H1 (cell line): ENCODE data around the gene SMG7. TPM values are rescaled to one million over a fixed set of nuclear protein-coding genes. Genes with fewer than 3 reads are reported as not detected.

Source experiments
- CTCF ChIA-PET: fragments of 300-600 bp; sonication (Branson Sonifier 250); formaldehyde crosslinking; loops from one replicate; lab custom pipeline; 2021; ENCODE audit not compliant: partially characterized antibody; lab: Charles Lee
- POLR2A ChIA-PET: fragments of 300-600 bp; sonication (Branson Sonifier 250); formaldehyde crosslinking; loops from one replicate; lab custom pipeline; 2021; ENCODE audit warnings: inconsistent platforms; ENCODE audit not compliant: partially characterized antibody; lab: Charles Lee
- DNase-seq, 2 experiments: peaks; one replicate each; pipeline versions ENCODE4 v3.0.0 to v3.0.0-alpha.2; 2010 to 2022; ENCODE audit warnings: low spot score in 2 of 2, low read depth in 1 of 2, mixed read lengths in 1 of 2
- FAIRE-seq: peaks from 2 replicates; lab custom pipeline; 2011; peaks lifted over from hg19 to GRCh38; lab: Jason Lieb, UNC
- H2AFZ ChIP-seq: 2 replicates; pipeline ENCODE4 v1.8.1; 2012; ENCODE audit warnings: low read length, inconsistent platforms
- H2AK5ac ChIP-seq: 2 replicates; pipeline ENCODE4 v1.6.1; 2013; ENCODE audit warnings: low read depth, low read length
- H2BK120ac ChIP-seq: replicated peaks from 2 replicates; pipeline ENCODE3; 2013; ENCODE audit warnings: low read depth, low read length, inconsistent platforms
- H2BK12ac ChIP-seq: 2 replicates; pipeline ENCODE4 v1.6.1; 2013; ENCODE audit warnings: low read depth, low read length
- H2BK15ac ChIP-seq: 2 replicates; pipeline ENCODE4 v1.6.1; 2013; ENCODE audit warnings: low read length
- H2BK20ac ChIP-seq: 2 replicates; pipeline ENCODE4 v1.6.1; 2013; ENCODE audit warnings: low read length
- H2BK5ac ChIP-seq: 2 replicates; pipeline ENCODE4 v1.6.1; 2013; ENCODE audit warnings: low read depth, low read length
- H3K14ac ChIP-seq: 2 replicates; pipeline ENCODE4 v1.6.1; 2013; ENCODE audit warnings: inconsistent platforms; ENCODE audit not compliant: insufficient read length
- H3K18ac ChIP-seq: 2 replicates; pipeline ENCODE4 v1.6.1; 2013; ENCODE audit warnings: low read length; ENCODE audit errors: extremely low read depth
- H3K23ac ChIP-seq: 2 replicates; pipeline ENCODE4 v1.6.1; 2013; ENCODE audit warnings: inconsistent platforms; ENCODE audit not compliant: insufficient read length
- H3K23me2 ChIP-seq: 2 replicates; pipeline ENCODE4 v1.6.1; 2013; ENCODE audit warnings: low read depth, low read length
- H3K27ac ChIP-seq: 2 replicates; pipeline ENCODE4 v1.6.1; 2011; ENCODE audit warnings: low read depth, low read length, inconsistent platforms
- H3K27me3 ChIP-seq, 4 experiments: replicated peaks in 1 of 4; 1 replicate in 1 of 4; 2 replicates in 3 of 4; pipeline versions ENCODE4 v1.6.1 to v1.8.1; 2011 to 2013; ENCODE audit warnings: low read length in 3 of 4, mild to moderate bottlenecking in 3 of 4, inconsistent platforms in 2 of 4, mixed read lengths in 2 of 4, moderate library complexity in 1 of 4; ENCODE audit not compliant: control insufficient read depth in 3 of 4, insufficient read depth in 3 of 4; ENCODE audit errors: extremely low read depth in 1 of 4
- H3K36me3 ChIP-seq, 4 experiments: 2 replicates each; pipeline versions ENCODE4 v1.6.1 to v1.8.1; 2011 to 2013; ENCODE audit warnings: mild to moderate bottlenecking in 4 of 4, low read length in 3 of 4, moderate library complexity in 2 of 4, control low read depth in 1 of 4, inconsistent platforms in 1 of 4; ENCODE audit not compliant: insufficient read depth in 4 of 4, control insufficient read depth in 2 of 4
- H3K4ac ChIP-seq: replicated peaks from 2 replicates; pipeline ENCODE3; 2013; ENCODE audit warnings: low read length, low read depth, mixed read lengths, inconsistent platforms; ENCODE audit not compliant: insufficient read length
- H3K4me1 ChIP-seq, 4 experiments: replicated peaks in 1 of 4; 1 replicate in 1 of 4; 2 replicates in 3 of 4; pipeline versions ENCODE4 v1.6.1 to v1.8.1; 2011 to 2013; ENCODE audit warnings: low read length in 3 of 4, inconsistent platforms in 2 of 4, mixed read lengths in 1 of 4; ENCODE audit not compliant: insufficient read depth in 4 of 4, control insufficient read depth in 3 of 4
- H3K4me2 ChIP-seq, 2 experiments: 2 replicates each; pipeline versions ENCODE4 v1.6.1 to v1.8.1; 2011 to 2013; ENCODE audit warnings: low read depth in 2 of 2, low read length in 2 of 2, control low read depth in 1 of 2, inconsistent platforms in 1 of 2, mild to moderate bottlenecking in 1 of 2; ENCODE audit not compliant: insufficient read depth in 1 of 2
- H3K4me3 ChIP-seq, 4 experiments: fragments of 200-600, 300-600 bp in 1 of 4; sonication (generic), shearing (Covaris generic), sonication (Bioruptor Twin) in 1 of 4; 2 replicates each; pipeline versions ENCODE4 v1.5.1 to v1.8.1; 2011 to 2016; ENCODE audit warnings: low read length in 4 of 4, low read depth in 3 of 4, control low read depth in 2 of 4, inconsistent platforms in 2 of 4, mild to moderate bottlenecking in 2 of 4, mixed read lengths in 1 of 4, moderate library complexity in 1 of 4; ENCODE audit not compliant: insufficient read depth in 2 of 4; ENCODE audit errors: extremely low read depth in 1 of 4
- H3K56ac ChIP-seq: replicated peaks from 2 replicates; pipeline ENCODE3; 2013; ENCODE audit warnings: low read depth, mild to moderate bottlenecking, mixed read lengths, low read length, inconsistent platforms; ENCODE audit not compliant: insufficient read length
- H3K79me1 ChIP-seq: 2 replicates; pipeline ENCODE4 v1.6.1; 2013; ENCODE audit warnings: low read depth, low read length, control low read depth
- H3K79me2 ChIP-seq, 2 experiments: 2 replicates each; pipeline versions ENCODE4 v1.6.1 to v1.8.1; 2012 to 2013; ENCODE audit warnings: low read length in 2 of 2, mild to moderate bottlenecking in 2 of 2, inconsistent platforms in 1 of 2; ENCODE audit not compliant: insufficient read depth in 2 of 2, control insufficient read depth in 1 of 2
- H3K9ac ChIP-seq, 4 experiments: replicated peaks in 1 of 4; 1 replicate in 1 of 4; 2 replicates in 3 of 4; pipeline versions ENCODE4 v1.6.1 to v1.8.1; 2011 to 2013; ENCODE audit warnings: low read depth in 3 of 4, low read length in 3 of 4, control low read depth in 2 of 4, mild to moderate bottlenecking in 2 of 4, moderate library complexity in 2 of 4, inconsistent platforms in 1 of 4; ENCODE audit errors: extremely low read depth in 1 of 4
- H3K9me3 ChIP-seq, 2 experiments: 2 replicates each; pipeline versions ENCODE4 v1.6.1 to v1.8.1; 2012 to 2013; ENCODE audit warnings: mild to moderate bottlenecking in 2 of 2, moderate library complexity in 2 of 2, control low read depth in 1 of 2, inconsistent platforms in 1 of 2, low read depth in 1 of 2, low read length in 1 of 2, mixed read lengths in 1 of 2; ENCODE audit not compliant: insufficient read depth in 2 of 2
- H4K20me1 ChIP-seq, 2 experiments: replicated peaks in 1 of 2; 2 replicates each; pipeline versions ENCODE3 to v1.8.1; 2011 to 2013; ENCODE audit warnings: inconsistent platforms in 2 of 2, low read length in 2 of 2, mild to moderate bottlenecking in 1 of 2; ENCODE audit not compliant: insufficient read depth in 2 of 2, control insufficient read depth in 1 of 2
- H4K5ac ChIP-seq: 2 replicates; pipeline ENCODE4 v1.6.1; 2013; ENCODE audit warnings: low read length, low read depth, mixed read lengths, inconsistent platforms; ENCODE audit not compliant: insufficient read length
- H4K8ac ChIP-seq: 2 replicates; pipeline ENCODE4 v1.8.0; 2013; ENCODE audit warnings: mild to moderate bottlenecking, moderate library complexity, low read length, inconsistent platforms; ENCODE audit not compliant: insufficient read depth; ENCODE audit errors: extremely low read depth
- H4K91ac ChIP-seq: replicated peaks from 2 replicates; pipeline ENCODE3; 2013; ENCODE audit warnings: low read length, mixed read lengths, inconsistent platforms; ENCODE audit not compliant: insufficient read length
- BCL11A ChIP-seq, 2 experiments: IDR thresholded peaks; one replicate each; pipeline ENCODE4 v1.6.1; 2011; ENCODE audit warnings: low read depth in 2 of 2, low read length in 2 of 2, mild to moderate bottlenecking in 2 of 2
- CBX5 ChIP-seq: fragments of 300-800, 300-1000 bp; sonication (generic); IDR thresholded peaks from 2 replicates; pipeline ENCODE4 v1.7.1; 2016; ENCODE audit warnings: antibody characterized with exemption, low read length, low read depth
- HDAC2 ChIP-seq, 2 experiments: fragments of 300-600 bp in 1 of 2; sonication (generic) in 1 of 2; IDR thresholded peaks; 2 replicates each; pipeline ENCODE4 v1.6.1; 2011 to 2012; ENCODE audit warnings: low read depth in 2 of 2, low read length in 2 of 2, mild to moderate bottlenecking in 2 of 2, moderate library complexity in 2 of 2, borderline replicate concordance in 1 of 2, inconsistent platforms in 1 of 2
- KDM4A ChIP-seq: IDR thresholded peaks from one replicate; pipeline ENCODE4 v1.7.1; 2012; ENCODE audit warnings: low read depth, mild to moderate bottlenecking, moderate library complexity, low read length, inconsistent platforms; ENCODE audit not compliant: severe bottlenecking
- NANOG ChIP-seq: IDR thresholded peaks from 2 replicates; pipeline ENCODE4 v1.6.1; 2011; ENCODE audit warnings: low read length, low read depth, mild to moderate bottlenecking, inconsistent platforms; ENCODE audit not compliant: insufficient read depth, poor library complexity, severe bottlenecking
- RNF2 ChIP-seq: fragments of 200-900, 300-1000 bp; sonication (generic); IDR thresholded peaks from 2 replicates; pipeline ENCODE4 v1.7.1; 2016; ENCODE audit warnings: borderline replicate concordance, low read depth, mild to moderate bottlenecking, antibody characterized with exemption, low read length; ENCODE audit not compliant: poor library complexity, severe bottlenecking; ENCODE audit errors: missing control alignments
- TAF1 ChIP-seq: IDR thresholded peaks from 2 replicates; pipeline ENCODE4 v1.6.1; 2011; ENCODE audit warnings: mild to moderate bottlenecking, low read depth, low read length
- TAF7 ChIP-seq: optimal IDR thresholded peaks from 2 replicates; pipeline ENCODE3; 2011; ENCODE audit warnings: low read depth, mild to moderate bottlenecking, inconsistent platforms, low read length, moderate library complexity, borderline replicate concordance
- YY1 ChIP-seq: IDR thresholded peaks from 2 replicates; pipeline ENCODE4 v1.6.1; 2011; ENCODE audit warnings: low read depth, mild to moderate bottlenecking, low read length
- WGBS, 2 experiments: shearing (Covaris generic) in 1 of 2; methylation state at CpG; one replicate each; pipeline versions ENCODE4 v1.1.6 to v1.1.7; 2013 to 2015; ENCODE audit warnings: low lambda C conversion rate in 2 of 2, mixed read lengths in 2 of 2, inconsistent platforms in 1 of 2, low coverage in 1 of 2, missing lambda C conversion rate in 1 of 2; ENCODE audit not compliant: insufficient replicate concordance in 2 of 2, insufficient coverage in 1 of 2, insufficient read length in 1 of 2; ENCODE audit errors: extremely low coverage in 1 of 2, missing lambda C conversion rate in 1 of 2; 5-methylcytosine and 5-hydroxymethylcytosine counted together
- polyA plus RNA-seq, 7 experiments: library from polyadenylated mRNA; depleted of rRNA in 3 of 7; stranded (reverse) in 5 of 7; unstranded in 2 of 7; fragments of >200 nt in 5 of 7; fragments of 200-250 nt in 2 of 7; gene quantifications; 1 replicate in 5 of 7; 2 replicates in 1 of 7; 4 replicates in 1 of 7; pipeline versions ENCODE4 v1.2.1 to v1.2.3, GENCODE V29; 2011 to 2013; ENCODE audit warnings: missing spikeins in 2 of 7, mixed read lengths in 2 of 7
- total RNA-seq: library from RNA; stranded (reverse); fragmentation: NEBNext Ultra II Directional; extraction: Animal tissue kit (Norgen Biotek cat#: 25700); gene quantifications from 2 replicates; pipeline ENCODE4 v1.2.1, GENCODE V29; 2021
- TF ChIP-seq, protein P1 (sequence below): IDR thresholded peaks from 2 replicates; pipeline ENCODE4 v1.6.1; 2011; ENCODE audit warnings: low read depth, mild to moderate bottlenecking, low read length; ENCODE audit not compliant: insufficient read depth

SMG7 gene
- total and polyA plus RNA-seq, 2 of the 8 experiments (the other 6 are each of a cell fraction or from before 2014, with no cell fraction given) = 39.3 to 65.6 TPM

- H2BK120ac ChIP-seq = no peak overlapping the region
- peaks cover 0 to 3% (median 0%) of the 10 kb centered on the region in 4 experiments; a peak in 2 of 7 replicates for H3K4me1 ChIP-seq
- no peaks in the 10 kb centered on the region for H3K27me3 ChIP-seq
- peaks cover 4 to 6% of the 10 kb centered on the region in 2 experiments for H4K20me1 ChIP-seq
- no peaks in the 10 kb centered on the region; the same call in 1 of the 2 replicates for H3K79me1 ChIP-seq
- ChIA-PET CTCF (interaction anchor here (0.7 to 1.1 kb wide), 3 partner anchors 17 to 226 kb away, joined by 3 read pairs; no protein-coding TSS in a partner anchor), POLR2A (no interaction called here)
- H4K91ac ChIP-seq = no peak overlapping the region
- no peak overlapping the region for H3K23ac ChIP-seq
- H3K9ac ChIP-seq = no peak overlapping the region
- no peak overlapping the region for H4K8ac ChIP-seq
- H3K79me2 ChIP-seq = peaks cover 0 to 94% of the 10 kb centered on the region in 2 experiments; a peak in 2 of 4 replicates
- H3K23me2 ChIP-seq = no peaks in the 10 kb centered on the region
- H3K18ac ChIP-seq = no peak overlapping the region
- no peak overlapping the region for H2AFZ ChIP-seq
- H3K36me3 ChIP-seq = no peaks in the 10 kb centered on the region
- WGBS, 2 experiments = 83% methylated on average over 5 of the region's 5 CpGs; no CpG with 5 or more reads in 1 of the 2 experiments
- H2AK5ac ChIP-seq = no peak overlapping the region
- H2BK15ac ChIP-seq = no peak overlapping the region
- no peak overlapping the region for H3K4me2 ChIP-seq
- DNase-seq (no peak), FAIRE-seq (no peak)
- H2BK5ac ChIP-seq = no peak overlapping the region
- H4K5ac ChIP-seq = no peak overlapping the region
- H3K9me3 ChIP-seq = no peaks in the 10 kb centered on the region
- no peak overlapping the region for H3K56ac ChIP-seq
- H3K4me3 ChIP-seq = no peak overlapping the region
- H3K27ac ChIP-seq = no peak overlapping the region
- no peak overlapping the region for H2BK12ac ChIP-seq
- H2BK20ac ChIP-seq = no peak overlapping the region
- no peak overlapping the region for H3K4ac ChIP-seq
- no peak overlapping the region for H3K14ac ChIP-seq
- TF ChIP-seq KDM4A (no peak), TAF7 (no peak), NANOG (no peak), TAF1 (no peak), BCL11A (IDR thresholded peaks at IDR 0.05; ENCODE audit: low read depth in 2 of 2, low read length in 2 of 2) (no peak), HDAC2 (IDR thresholded peaks at IDR 0.05; ENCODE audit: borderline replicate concordance in 1 of 2, low read depth in 2 of 2, low read length in 2 of 2) (no peak), RNF2 (no peak), YY1 (no peak), CBX5 (no peak)
- TF ChIP-seq, protein P1, sequence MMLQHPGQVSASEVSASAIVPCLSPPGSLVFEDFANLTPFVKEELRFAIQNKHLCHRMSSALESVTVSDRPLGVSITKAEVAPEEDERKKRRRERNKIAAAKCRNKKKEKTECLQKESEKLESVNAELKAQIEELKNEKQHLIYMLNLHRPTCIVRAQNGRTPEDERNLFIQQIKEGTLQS = no peak
Measured at GRCh38 chr1:183505454-183506089, 33.3 kb downstream of the SMG7 start.
